HepG2 (cell line): ENCODE data around the gene LRPPRC. TPM values are rescaled to one million over a fixed set of nuclear protein-coding genes. Genes with fewer than 3 reads are reported as not detected.

ENCODE experiments used
- CCAR2 ChIP-seq: fragments of 200-400 bp; formaldehyde crosslinking; optimal IDR thresholded peaks from 2 replicates; pipeline ENCODE3; 2018; ENCODE audit warnings: low read depth, mild to moderate bottlenecking, low read length, moderate library complexity
- DMAP1 ChIP-seq: IDR thresholded peaks from 2 replicates; pipeline ENCODE4 v1.6.1; 2016
- FOXP1 ChIP-seq, 2 experiments: fragments of 450-650 bp in 1 of 2; IDR thresholded peaks; 2 replicates each; pipeline ENCODE4 v1.6.1; 2017 to 2018; ENCODE audit warnings: antibody characterized with exemption in 1 of 2
- HMGA1 ChIP-seq: sonication (generic); formaldehyde crosslinking; conservative IDR thresholded peaks from 2 replicates; pipeline ENCODE4 v1.4.0; 2020; ENCODE audit warnings: missing genetic modification reagents
- HNRNPLL ChIP-seq: fragments of 200-400 bp; formaldehyde crosslinking; IDR thresholded peaks from 2 replicates; pipeline ENCODE4 v1.6.1; 2017; ENCODE audit warnings: mild to moderate bottlenecking, low read depth, low read length; ENCODE audit not compliant: poor library complexity, severe bottlenecking
- MBNL3 ChIP-seq: fragments of 250-450 bp; sonication (Bioruptor Pico); conservative IDR thresholded peaks from 2 replicates; pipeline ENCODE4 v1.8.0; 2022; ENCODE audit warnings: mild to moderate bottlenecking, inconsistent platforms
- MLXIP ChIP-seq: sonication (generic); formaldehyde crosslinking; IDR thresholded peaks from 2 replicates; pipeline ENCODE4 v1.9.0; 2021; ENCODE audit warnings: missing genetic modification reagents, borderline replicate concordance
- ZNF318 ChIP-seq: sonication (generic); formaldehyde crosslinking; IDR thresholded peaks from 2 replicates; pipeline ENCODE4 v1.4.0; 2020; ENCODE audit warnings: mild to moderate bottlenecking, missing genetic modification reagents
- ZNF337 ChIP-seq: sonication (generic); formaldehyde crosslinking; IDR thresholded peaks from 2 replicates; pipeline ENCODE4 v1.5.1; 2020; ENCODE audit warnings: missing genetic modification reagents, low read depth, mild to moderate bottlenecking, borderline replicate concordance
- ZNF367 ChIP-seq: sonication (generic); formaldehyde crosslinking; IDR thresholded peaks from 2 replicates; pipeline ENCODE4 v1.4.0; 2020; ENCODE audit warnings: missing genetic modification reagents, borderline replicate concordance
- ZNF468 ChIP-seq: sonication (generic); formaldehyde crosslinking; IDR thresholded peaks from 2 replicates; pipeline ENCODE4 v1.8.0; 2022; ENCODE audit warnings: mild to moderate bottlenecking, moderate library complexity, missing genetic modification reagents
- ZNF563 ChIP-seq: sonication (generic); formaldehyde crosslinking; IDR thresholded peaks from 2 replicates; pipeline ENCODE4 v1.8.0; 2022; ENCODE audit warnings: mild to moderate bottlenecking, moderate library complexity, missing genetic modification reagents
- polyA plus RNA-seq, 8 experiments: library from polyadenylated mRNA; depleted of rRNA in 3 of 8; stranded (reverse) in 7 of 8; unstranded in 1 of 8; fragments of >200 nt; fragmentation: Illumina TruSeq in 4 of 8; extraction: Trizol in 4 of 8; gene quantifications; 2 replicates each; pipeline versions ENCODE4 v1.2.1 to v1.2.3, GENCODE V29; 2011 to 2016; ENCODE audit warnings: low read depth in 4 of 8, missing spikeins in 1 of 8, mixed read lengths in 1 of 8; ENCODE audit not compliant: insufficient read depth in 1 of 8
- total RNA-seq, 5 experiments: library from RNA; depleted of rRNA; stranded (reverse); fragments of >200 nt; fragmentation: Illumina TruSeq; extraction: Trizol; gene quantifications; 2 replicates each; pipeline ENCODE4 v1.2.3, GENCODE V29; 2016; ENCODE audit warnings: low read depth in 1 of 5
- TF ChIP-seq, protein P1 (sequence below): IDR thresholded peaks from 2 replicates; pipeline ENCODE4 v1.6.1; 2018; ENCODE audit warnings: missing genetic modification reagents, mild to moderate bottlenecking, missing compliant biosample characterization
- TF ChIP-seq, protein P2 (sequence below), 2 experiments: sonication (generic) in 1 of 2; formaldehyde crosslinking in 1 of 2; IDR thresholded peaks; 2 replicates each; pipeline versions ENCODE4 v1.5.1 to v1.6.1; 2011 to 2020; ENCODE audit warnings: borderline replicate concordance in 1 of 2, low read depth in 1 of 2, low read length in 1 of 2, mild to moderate bottlenecking in 1 of 2, missing genetic modification reagents in 1 of 2, moderate library complexity in 1 of 2

The LRPPRC gene
- total and polyA plus RNA-seq, 2 of the 13 experiments (the other 11 are each of a cell fraction or from before 2014, with no cell fraction given), result 117 to 167 TPM

DNA sequence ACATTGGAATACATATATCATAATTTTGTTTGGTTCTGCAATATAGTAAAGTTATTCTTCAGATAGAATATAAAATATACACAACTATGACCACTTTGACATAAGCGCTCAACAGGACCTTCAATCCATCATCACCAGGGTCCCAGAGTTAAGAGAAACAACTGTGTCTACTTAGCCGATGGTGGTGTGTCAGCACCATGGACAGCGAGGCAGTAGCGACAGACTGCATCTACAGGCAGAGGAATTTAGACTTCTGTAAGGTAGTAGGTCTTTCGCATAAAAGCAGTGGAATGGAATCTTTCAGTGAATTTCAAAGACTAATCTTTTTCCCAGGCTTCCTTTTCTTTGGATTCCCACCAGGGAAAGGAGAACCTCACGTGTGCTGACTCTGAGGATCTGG, 20.5 kb upstream of the LRPPRC start (continued):
- TF ChIP-seq, protein P1, sequence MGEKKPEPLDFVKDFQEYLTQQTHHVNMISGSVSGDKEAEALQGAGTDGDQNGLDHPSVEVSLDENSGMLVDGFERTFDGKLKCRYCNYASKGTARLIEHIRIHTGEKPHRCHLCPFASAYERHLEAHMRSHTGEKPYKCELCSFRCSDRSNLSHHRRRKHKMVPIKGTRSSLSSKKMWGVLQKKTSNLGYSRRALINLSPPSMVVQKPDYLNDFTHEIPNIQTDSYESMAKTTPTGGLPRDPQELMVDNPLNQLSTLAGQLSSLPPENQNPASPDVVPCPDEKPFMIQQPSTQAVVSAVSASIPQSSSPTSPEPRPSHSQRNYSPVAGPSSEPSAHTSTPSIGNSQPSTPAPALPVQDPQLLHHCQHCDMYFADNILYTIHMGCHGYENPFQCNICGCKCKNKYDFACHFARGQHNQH (CRISPR knock-in tag), result peak; percentile 88; the same call in 1 of the 2 replicates
- TF ChIP-seq HNRNPLL (no peak), CCAR2 (no peak), DMAP1 (CRISPR knock-in tag) (no peak), MLXIP (CRISPR knock-in tag) (peak; percentile 80; the same call in 1 of the 2 replicates), ZNF367 (CRISPR knock-in tag) (peak; percentile 85; the same call in 1 of the 2 replicates), ZNF563 (CRISPR knock-in tag) (no peak), ZNF468 (CRISPR knock-in tag) (no peak), MBNL3 (no peak), ZNF337 (CRISPR knock-in tag) (no peak), HMGA1 (CRISPR knock-in tag) (no peak), ZNF318 (no peak), FOXP1 (IDR thresholded peaks at IDR 0.05) (no peak), FOXP1 (CRISPR knock-in tag; IDR thresholded peaks at IDR 0.05) (peak; percentile 27; the same call in 1 of the 2 replicates)
- TF ChIP-seq, protein P2, sequence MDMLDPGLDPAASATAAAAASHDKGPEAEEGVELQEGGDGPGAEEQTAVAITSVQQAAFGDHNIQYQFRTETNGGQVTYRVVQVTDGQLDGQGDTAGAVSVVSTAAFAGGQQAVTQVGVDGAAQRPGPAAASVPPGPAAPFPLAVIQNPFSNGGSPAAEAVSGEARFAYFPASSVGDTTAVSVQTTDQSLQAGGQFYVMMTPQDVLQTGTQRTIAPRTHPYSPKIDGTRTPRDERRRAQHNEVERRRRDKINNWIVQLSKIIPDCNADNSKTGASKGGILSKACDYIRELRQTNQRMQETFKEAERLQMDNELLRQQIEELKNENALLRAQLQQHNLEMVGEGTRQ (IDR thresholded peaks at IDR 0.05; ENCODE audit: low read depth, low read length), result no peak
- TF ChIP-seq, protein P2 (CRISPR knock-in tag; IDR thresholded peaks at IDR 0.05; ENCODE audit: borderline replicate concordance), result no peak
